ENCODE results near the gene TRIM7.

TRIM7 gene

GRCh38 chr5:181204826-181205760, at the start of gene TRIM7:
Gene TRIM7, minus strand, starts transcription at chr5:181205196. Its CDS starts 86 bp downstream, at chr5:181205110.
- no peak for DNase-seq

DNA sequence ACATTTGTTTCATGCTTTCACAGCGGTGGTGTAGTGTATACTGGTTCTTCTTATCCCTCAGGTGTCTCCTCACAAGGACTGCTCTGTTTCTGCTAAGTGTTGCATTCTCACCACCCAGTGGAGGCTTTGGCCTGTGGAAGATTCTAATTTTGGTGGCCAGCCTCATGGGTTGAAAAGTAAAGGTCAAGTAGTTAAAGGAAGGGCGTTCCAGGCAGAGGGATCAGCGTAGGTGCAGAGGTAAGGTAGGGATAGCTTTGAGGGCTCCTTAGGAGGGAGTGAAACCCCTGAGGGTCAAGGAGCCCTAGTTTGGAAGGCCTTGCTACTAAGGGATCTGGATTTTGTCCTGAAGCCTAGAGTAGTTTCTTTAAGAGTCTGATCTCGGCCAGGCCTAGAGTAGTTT, 43.3 kb upstream of the TRIM7 start:
- no peak for DNase-seq

- DNase-seq, result no peak
These were observed 41.5 kb upstream of the TRIM7 start for GRCh38 chr5:181246276-181247049.

- DNase-seq, result no peak
These were observed 40.7 kb upstream of the TRIM7 start for GRCh38 chr5:181245427-181246275.

DNA sequence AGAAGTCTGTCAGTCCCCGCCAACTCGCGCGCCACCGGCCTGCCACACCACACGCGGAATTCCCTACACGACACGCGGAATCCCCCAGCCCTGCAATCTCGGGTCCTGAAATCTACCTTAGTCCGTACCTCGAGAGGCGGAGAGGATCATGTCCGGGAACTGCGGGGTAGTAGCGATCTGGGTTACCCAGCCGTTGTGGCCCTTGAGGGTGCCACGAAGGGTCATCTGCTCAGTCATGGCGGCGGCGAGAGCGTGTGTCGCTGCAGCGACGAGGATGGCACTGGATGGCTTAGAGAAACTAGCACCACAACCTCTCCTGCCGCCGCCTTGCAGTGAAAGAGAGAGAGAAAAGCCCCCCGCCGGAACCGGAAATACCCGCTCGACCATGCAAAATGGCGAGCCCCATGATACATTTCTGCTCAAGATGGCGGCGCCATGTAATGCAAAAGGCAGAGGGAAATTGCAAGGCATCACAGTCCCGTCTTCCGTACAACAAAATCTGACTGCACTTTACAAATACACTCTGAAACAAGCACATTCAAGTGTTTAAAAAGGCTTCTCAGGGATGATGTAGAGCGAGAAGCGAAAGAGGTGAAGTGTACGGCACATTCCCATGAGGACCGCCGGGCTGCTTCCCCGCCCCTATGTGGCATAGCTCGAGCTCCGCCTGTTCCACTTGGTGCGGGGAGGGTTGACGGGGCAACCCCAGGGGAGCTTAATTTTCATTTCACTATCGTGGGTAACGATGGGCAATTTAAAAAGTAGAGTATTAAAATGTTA, 38.8 kb upstream of the TRIM7 start, which contains the start of gene RACK1:
Gene RACK1 (minus strand): TSS at position 343 of the 780 bp plus-strand sequence. CDS start 106 bp downstream, at position 237.
- no peak for DNase-seq

- no peak for DNase-seq
These were observed 38.1 kb upstream of the TRIM7 start for GRCh38 chr5:181243018-181243563.

- no peak for DNase-seq
These were observed 37.0 kb upstream of the TRIM7 start for GRCh38 chr5:181242031-181242451.

GRCh38 chr5:181241393-181241975, 36.5 kb upstream of the TRIM7 start:
- no peak for DNase-seq

- no peak for DNase-seq
These were observed 34.2 kb upstream of the TRIM7 start for GRCh38 chr5:181239062-181239663.

DNA sequence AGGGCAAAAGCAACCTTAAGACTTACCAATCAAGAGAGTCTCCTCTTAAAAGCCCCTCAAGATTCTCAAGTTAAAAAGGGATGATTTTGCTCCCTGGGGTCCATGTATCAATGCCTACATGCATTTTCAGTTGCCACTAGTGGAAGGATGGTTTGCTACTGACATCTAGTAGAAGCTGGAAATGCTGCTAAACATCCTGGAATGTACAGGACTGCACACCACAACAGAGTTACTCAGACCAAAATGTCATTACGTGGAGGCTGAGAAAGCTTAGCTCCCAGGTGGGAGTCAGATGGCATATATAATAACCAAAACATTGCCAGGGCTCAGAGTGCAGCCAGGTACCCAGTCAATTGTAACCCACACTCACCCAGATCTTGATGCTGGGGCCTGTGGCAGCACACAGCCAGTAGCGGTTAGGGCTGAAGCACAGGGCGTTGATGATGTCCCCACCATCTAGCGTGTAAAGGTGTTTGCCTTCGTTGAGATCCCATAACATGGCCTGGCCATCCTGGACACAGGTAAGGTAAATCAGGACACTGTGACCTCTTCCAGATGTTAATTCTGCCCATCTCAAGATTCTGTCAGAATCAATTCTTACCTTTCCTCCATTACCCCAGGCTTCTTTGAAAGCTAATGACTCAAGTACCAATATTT, 32.9 kb upstream of the TRIM7 start:
- no peak for DNase-seq

DNA sequence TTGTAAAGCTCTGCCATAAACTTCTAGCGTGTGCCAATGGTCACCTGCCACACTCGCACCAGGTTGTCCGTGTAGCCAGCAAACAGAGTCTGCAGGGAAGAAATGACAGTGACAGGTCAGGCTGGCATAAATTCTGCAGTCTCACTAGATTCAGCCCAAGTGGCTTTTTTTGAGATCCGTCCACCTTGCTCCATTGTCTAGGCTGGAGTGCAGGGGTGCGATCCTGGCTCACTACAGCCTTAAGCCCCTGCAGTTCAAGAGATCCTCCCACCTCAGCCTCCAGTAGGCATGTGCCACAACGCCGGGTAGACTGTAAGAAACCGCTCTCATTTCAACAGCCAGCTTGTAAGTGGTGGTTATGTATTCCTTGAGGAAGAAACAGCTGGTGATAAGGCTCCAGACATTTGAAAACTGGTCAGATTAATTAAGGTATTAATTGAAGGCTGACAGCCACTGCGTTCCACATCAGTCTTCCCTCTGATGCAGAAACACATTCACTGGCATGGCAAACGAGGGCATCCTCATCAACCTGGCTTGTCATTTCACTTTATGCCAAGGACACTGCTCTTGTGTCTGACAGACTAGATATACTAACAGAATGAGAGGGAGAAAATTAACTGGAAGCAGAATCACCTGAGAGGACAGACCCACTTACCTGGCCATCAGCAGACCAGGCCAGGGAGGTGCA, 32.1 kb upstream of the TRIM7 start:
- DNase-seq, result no peak

- DNase-seq, result no peak
These were observed 31.5 kb upstream of the TRIM7 start for GRCh38 chr5:181236471-181236870.

GRCh38 chr5:181235689-181236366, 30.8 kb upstream of the TRIM7 start:
- no peak for DNase-seq

GRCh38 chr5:181235323-181235688, 30.3 kb upstream of the TRIM7 start:
- no peak for DNase-seq

GRCh38 chr5:181234455-181235306, 29.7 kb upstream of the TRIM7 start:
- DNase-seq, result no peak

DNA sequence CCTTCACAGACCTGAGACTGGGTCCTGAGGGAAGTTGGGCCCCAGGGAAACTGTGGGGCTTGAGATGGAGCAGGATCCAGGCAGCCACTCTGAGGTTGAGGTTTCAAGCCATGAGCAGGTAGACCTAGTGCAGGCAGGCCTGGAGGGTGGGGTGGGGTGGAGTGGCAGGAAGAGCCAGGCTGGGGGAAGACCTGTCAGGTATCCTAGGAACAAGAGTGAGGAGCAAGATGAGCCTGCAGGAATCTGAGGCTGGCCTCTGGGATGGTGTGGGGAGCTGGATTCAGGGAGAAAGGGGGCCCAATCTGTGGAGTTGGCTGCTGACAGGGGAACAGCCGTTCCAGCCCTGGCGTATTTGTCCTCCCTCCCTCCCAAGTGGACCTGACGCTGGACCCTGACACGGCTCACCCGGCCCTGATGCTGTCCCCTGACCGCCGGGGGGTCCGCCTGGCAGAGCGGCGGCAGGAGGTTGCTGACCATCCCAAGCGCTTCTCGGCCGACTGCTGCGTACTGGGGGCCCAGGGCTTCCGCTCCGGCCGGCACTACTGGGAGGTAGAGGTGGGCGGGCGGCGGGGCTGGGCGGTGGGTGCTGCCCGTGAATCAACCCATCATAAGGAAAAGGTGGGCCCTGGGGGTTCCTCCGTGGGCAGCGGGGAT, 28.9 kb upstream of the TRIM7 start:
- no peak for DNase-seq

- DNase-seq, result no peak
These were observed 28.2 kb upstream of the TRIM7 start for GRCh38 chr5:181233088-181233800.
